SK-N-SH treated with all-trans-retinoic acid at 6 μM for 48 hours (cell line): ENCODE data around the gene SMIM29.

ENCODE experiments used
- ARNTL ChIP-seq: fragments of 450-650 bp; formaldehyde crosslinking; IDR thresholded peaks from 2 replicates; pipeline ENCODE4 v1.5.0; 2020; ENCODE audit warnings: low read depth, mild to moderate bottlenecking, moderate library complexity, borderline replicate concordance
- BACH2 ChIP-seq: fragments of 250-450 bp; sonication (Bioruptor Pico); IDR thresholded peaks from 2 replicates; pipeline ENCODE4 v1.9.0; 2021; ENCODE audit warnings: mild to moderate bottlenecking, borderline replicate concordance

DNA sequence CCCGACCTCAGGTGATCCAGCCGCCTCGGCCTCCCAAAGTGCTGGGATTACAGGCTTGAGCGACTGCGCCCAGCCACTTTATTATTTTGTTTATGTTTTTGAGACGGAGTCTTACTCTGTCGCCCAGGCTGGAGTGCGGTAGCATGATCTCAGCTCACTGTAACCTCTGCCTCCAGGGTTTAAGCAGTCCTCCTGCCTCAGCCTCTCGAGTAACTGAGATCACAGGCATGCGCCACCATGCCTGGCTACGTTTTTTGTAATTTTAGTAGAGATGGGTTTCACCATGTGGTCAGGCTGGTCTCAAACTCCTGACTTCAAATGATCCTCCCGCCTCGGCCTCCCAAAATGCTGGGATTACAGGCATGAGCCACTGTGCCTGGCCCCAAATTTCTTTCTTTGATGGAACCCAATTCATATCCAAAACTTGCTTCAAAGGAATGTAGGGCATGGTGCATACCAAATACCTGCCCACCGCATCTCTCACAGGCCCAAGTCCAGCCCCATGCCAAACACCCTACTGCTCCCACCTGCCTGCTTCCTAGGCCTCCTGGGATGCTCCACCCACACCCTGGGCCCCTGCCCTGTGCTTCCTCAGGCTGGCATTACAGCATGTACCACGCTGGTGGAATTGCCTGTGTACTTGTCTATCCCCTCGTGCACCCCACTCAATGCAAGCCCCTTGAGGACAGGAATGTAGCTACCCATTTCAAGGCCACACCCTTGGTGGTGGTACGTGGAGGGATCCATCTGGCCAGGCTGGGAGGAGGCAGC lies 17.1 kb downstream of the SMIM29 start:
- TF ChIP-seq BACH2 (no peak), ARNTL (no peak)
